ENCODE measurements around the gene FBN1.

The FBN1 gene

GRCh38 chr15:48625126-48625525 is 20.4 kb downstream of the FBN1 start:
- H3K4me3 ChIP-seq (ENCODE audit: low read length), result no peak overlapping the region
- DNase-seq (ENCODE audit: low read depth), result no peak
- TF ChIP-seq, protein P1, sequence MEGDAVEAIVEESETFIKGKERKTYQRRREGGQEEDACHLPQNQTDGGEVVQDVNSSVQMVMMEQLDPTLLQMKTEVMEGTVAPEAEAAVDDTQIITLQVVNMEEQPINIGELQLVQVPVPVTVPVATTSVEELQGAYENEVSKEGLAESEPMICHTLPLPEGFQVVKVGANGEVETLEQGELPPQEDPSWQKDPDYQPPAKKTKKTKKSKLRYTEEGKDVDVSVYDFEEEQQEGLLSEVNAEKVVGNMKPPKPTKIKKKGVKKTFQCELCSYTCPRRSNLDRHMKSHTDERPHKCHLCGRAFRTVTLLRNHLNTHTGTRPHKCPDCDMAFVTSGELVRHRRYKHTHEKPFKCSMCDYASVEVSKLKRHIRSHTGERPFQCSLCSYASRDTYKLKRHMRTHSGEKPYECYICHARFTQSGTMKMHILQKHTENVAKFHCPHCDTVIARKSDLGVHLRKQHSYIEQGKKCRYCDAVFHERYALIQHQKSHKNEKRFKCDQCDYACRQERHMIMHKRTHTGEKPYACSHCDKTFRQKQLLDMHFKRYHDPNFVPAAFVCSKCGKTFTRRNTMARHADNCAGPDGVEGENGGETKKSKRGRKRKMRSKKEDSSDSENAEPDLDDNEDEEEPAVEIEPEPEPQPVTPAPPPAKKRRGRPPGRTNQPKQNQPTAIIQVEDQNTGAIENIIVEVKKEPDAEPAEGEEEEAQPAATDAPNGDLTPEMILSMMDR (IDR thresholded peaks at IDR 0.05; ENCODE audit: insufficient read depth, low read depth, low read length, missing control alignments), result no peak

DNA sequence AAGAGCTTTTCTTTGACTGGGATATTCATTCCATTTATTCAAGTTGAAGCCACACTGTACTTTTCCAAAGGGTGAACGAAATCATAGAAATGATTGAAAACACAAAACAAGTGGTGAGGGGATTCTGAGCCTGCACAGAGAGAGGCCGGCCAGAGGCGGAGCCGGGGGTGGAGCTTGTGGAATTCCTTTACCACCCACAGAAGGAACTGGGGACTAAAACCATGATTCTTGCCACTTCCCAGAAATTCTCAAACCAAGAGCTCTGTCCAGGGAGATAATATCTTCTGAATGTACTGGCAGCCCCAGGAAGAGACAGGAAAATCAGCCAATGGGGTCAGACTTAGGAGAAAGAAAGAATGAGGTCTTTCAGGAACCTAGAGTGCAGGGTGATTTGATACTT is 20.8 kb downstream of the FBN1 start:
- TF ChIP-seq, protein P1 (IDR thresholded peaks at IDR 0.05; ENCODE audit: insufficient read depth, low read depth, low read length, missing control alignments), result no peak
- no peak for DNase-seq (ENCODE audit: low read depth)
- no peak overlapping the region for H3K4me3 ChIP-seq (ENCODE audit: low read length)

DNA sequence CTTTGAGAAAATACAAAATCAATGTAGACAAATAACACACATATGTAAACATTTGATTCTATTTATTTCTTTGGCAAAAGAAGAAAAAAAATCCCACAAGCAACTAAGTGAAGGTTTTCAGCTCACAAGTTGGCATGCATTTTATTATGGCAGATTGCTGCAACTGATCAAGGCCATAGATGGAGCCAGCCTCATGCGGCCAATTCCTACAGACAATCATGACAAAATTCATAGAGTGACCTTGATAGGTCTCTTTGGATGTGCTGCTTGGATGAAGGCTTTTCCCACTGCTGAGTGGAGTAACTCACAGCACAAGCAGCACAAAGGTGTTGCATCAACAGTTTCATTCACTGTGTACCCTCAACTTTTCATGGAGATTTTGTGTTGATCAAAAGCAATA is 22.1 kb downstream of the FBN1 start:
- TF ChIP-seq, protein P1 (IDR thresholded peaks at IDR 0.05; ENCODE audit: insufficient read depth, low read depth, low read length, missing control alignments), result no peak
- no peak overlapping the region for H3K4me3 ChIP-seq (ENCODE audit: low read length)
- DNase-seq (ENCODE audit: low read depth), result no peak

DNA sequence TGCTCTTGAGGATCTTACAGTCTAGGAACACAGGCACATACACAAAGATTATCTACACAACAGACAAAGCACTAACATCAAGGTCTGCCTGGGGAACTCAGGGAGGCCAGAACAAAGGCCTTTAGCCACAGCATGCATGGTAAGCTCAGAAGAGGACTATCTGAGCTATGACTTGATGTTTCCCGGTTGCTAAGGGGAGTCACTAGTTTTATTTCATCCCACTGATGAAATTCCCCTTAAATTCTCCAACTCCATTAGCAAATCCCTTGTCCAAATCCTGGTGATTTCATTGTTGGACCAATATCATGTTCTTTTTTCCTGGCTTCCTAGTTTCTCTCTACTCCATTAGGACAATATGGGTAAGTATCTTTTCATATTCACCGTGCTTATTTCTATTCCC is 23.3 kb downstream of the FBN1 start:
- no peak for DNase-seq (ENCODE audit: low read depth)
- TF ChIP-seq, protein P1 (IDR thresholded peaks at IDR 0.05; ENCODE audit: insufficient read depth, low read depth, low read length, missing control alignments), result no peak
- H3K4me3 ChIP-seq (ENCODE audit: low read length), result no peak overlapping the region

DNA sequence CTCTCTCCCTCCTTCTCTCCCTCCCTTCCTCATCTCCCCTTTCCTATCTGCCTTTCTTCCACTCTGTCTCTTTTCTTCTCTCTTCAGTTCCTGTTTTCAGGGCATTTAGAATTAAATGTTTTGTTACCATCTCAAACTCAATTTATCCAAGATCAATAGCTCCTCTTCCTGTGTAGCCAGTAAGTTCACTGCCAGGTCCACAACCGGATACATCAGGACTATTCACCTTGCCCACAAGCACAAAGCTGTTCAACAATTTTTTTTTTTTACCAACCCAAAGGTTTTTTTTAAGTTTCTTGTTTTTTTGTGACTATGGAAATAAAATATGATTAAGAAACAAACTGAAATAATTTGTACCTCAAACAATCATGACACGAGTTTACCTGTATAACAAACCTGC is 26.1 kb downstream of the FBN1 start:
- TF ChIP-seq, protein P1 (IDR thresholded peaks at IDR 0.05; ENCODE audit: insufficient read depth, low read depth, low read length, missing control alignments), result no peak
- no peak overlapping the region for H3K4me3 ChIP-seq (ENCODE audit: low read length)
- DNase-seq (ENCODE audit: low read depth), result no peak

- H3K4me3 ChIP-seq (ENCODE audit: low read length), result no peak overlapping the region
- TF ChIP-seq, protein P1 (IDR thresholded peaks at IDR 0.05; ENCODE audit: insufficient read depth, low read depth, low read length, missing control alignments), result no peak
- no peak for DNase-seq (ENCODE audit: low read depth)
Observed at GRCh38 chr15:48617619-48618018, 27.9 kb downstream of the FBN1 start.

DNA sequence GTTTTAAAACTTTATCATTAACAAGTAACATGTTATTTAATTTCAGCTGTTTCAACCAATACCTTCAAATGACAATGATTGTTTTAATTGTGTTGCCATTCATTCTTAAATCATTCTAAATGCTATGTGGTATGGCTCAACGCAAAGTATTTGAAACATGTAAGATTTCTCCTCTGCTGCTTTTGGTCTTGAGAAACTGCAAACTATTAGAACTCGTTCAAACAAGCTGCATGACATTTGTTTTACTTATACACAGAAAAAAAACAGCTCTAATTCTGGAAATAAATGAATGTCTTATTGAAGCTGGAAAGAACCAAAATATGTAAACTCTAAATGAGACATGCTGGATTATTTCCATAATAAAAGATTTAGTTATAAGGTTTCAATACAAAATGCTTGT is 29.3 kb downstream of the FBN1 start:
- DNase-seq (ENCODE audit: low read depth), result no peak
- H3K4me3 ChIP-seq (ENCODE audit: low read length), result no peak overlapping the region
- TF ChIP-seq, protein P1 (IDR thresholded peaks at IDR 0.05; ENCODE audit: insufficient read depth, low read depth, low read length, missing control alignments), result no peak

Data from epithelial cell of esophagus (primary cell).